Panc1 (cell line): Measurements from ENCODE around the gene SCP2.

Experiments used
- REST ChIP-seq, 2 experiments: IDR thresholded peaks; 2 replicates each; pipeline ENCODE4 v1.6.1; 2011 to 2012; ENCODE audit warnings: low read depth in 2 of 2, control low read depth in 1 of 2, low read length in 1 of 2, mild to moderate bottlenecking in 1 of 2, moderate library complexity in 1 of 2; ENCODE audit not compliant: insufficient read depth in 1 of 2
- SIN3A ChIP-seq: IDR thresholded peaks from 2 replicates; pipeline ENCODE4 v1.6.1; 2012; ENCODE audit warnings: low read depth, mild to moderate bottlenecking, low read length, moderate library complexity, borderline replicate concordance; ENCODE audit not compliant: insufficient read depth
- TF ChIP-seq, protein P1 (sequence below): fragments of 450-650 bp; IDR thresholded peaks from 2 replicates; pipeline ENCODE4 v1.5.1; 2017; ENCODE audit warnings: mild to moderate bottlenecking

GRCh38 chr1:52892424-52893215 is 34.5 kb upstream of the SCP2 start:
- TF ChIP-seq, protein P1, sequence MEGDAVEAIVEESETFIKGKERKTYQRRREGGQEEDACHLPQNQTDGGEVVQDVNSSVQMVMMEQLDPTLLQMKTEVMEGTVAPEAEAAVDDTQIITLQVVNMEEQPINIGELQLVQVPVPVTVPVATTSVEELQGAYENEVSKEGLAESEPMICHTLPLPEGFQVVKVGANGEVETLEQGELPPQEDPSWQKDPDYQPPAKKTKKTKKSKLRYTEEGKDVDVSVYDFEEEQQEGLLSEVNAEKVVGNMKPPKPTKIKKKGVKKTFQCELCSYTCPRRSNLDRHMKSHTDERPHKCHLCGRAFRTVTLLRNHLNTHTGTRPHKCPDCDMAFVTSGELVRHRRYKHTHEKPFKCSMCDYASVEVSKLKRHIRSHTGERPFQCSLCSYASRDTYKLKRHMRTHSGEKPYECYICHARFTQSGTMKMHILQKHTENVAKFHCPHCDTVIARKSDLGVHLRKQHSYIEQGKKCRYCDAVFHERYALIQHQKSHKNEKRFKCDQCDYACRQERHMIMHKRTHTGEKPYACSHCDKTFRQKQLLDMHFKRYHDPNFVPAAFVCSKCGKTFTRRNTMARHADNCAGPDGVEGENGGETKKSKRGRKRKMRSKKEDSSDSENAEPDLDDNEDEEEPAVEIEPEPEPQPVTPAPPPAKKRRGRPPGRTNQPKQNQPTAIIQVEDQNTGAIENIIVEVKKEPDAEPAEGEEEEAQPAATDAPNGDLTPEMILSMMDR = no peak
- TF ChIP-seq SIN3A (no peak), REST (IDR thresholded peaks at IDR 0.05; ENCODE audit: insufficient read depth in 1 of 2, low read depth in 2 of 2, low read length in 1 of 2) (no peak)
